GM21515 (cell line): ENCODE data around the gene GALR3.

Experiments used
- ATAC-seq: cut with Tn5 transposase; IDR thresholded peaks from one replicate; pipeline ENCODE4 v1.9.1; 2021; ENCODE audit not compliant: unreplicated experiment

GALR3 gene

GRCh38 chr22:37865510-37865909, 42.3 kb downstream of the GALR3 start:
- no peak for ATAC-seq

- ATAC-seq = no peak
Observed at GRCh38 chr22:37870273-37870672, 47.1 kb downstream of the GALR3 start.
